Central memory CD4-positive, alpha-beta T cell (primary cell): ENCODE measurements around the gene CHDH.

ENCODE experiments used
- DNase-seq: peaks from one replicate; pipeline ENCODE4 v3.0.0; 2022

Gene CHDH

DNA sequence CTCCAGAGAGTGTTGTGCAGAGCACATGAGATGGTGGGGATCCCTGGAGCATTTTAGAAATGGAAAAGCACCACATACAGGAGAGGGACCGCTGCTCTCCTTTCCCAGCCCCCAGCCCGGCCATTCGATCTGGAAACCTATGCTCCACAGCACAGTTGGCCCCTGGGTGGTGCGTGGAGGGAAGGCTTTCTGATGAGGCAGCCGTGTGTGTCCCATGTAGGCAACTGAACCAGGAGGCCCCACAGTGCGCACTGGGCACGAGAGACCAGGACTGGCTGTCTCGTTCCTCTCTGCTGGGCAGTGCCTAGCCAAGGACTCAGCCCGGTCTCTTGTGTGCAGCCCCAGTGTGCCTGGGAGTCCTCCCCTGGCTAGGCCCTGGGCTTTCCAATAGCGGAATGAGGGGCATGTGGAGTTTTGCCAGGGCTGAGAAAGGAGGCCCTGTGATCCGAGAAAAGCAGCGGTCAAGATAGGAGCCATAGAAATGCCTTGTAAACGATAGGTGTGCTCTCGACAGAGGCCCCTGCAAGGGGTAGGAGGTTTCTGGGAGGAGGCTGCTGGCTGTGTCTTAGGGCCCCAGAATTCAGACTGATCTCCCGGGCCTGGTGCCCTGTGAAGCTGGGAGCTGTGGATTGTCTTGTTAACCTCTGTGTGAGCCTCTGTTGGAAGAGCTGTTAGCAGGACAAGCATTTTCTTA lies 39.0 kb downstream of the CHDH start:
- no peak for DNase-seq

DNA sequence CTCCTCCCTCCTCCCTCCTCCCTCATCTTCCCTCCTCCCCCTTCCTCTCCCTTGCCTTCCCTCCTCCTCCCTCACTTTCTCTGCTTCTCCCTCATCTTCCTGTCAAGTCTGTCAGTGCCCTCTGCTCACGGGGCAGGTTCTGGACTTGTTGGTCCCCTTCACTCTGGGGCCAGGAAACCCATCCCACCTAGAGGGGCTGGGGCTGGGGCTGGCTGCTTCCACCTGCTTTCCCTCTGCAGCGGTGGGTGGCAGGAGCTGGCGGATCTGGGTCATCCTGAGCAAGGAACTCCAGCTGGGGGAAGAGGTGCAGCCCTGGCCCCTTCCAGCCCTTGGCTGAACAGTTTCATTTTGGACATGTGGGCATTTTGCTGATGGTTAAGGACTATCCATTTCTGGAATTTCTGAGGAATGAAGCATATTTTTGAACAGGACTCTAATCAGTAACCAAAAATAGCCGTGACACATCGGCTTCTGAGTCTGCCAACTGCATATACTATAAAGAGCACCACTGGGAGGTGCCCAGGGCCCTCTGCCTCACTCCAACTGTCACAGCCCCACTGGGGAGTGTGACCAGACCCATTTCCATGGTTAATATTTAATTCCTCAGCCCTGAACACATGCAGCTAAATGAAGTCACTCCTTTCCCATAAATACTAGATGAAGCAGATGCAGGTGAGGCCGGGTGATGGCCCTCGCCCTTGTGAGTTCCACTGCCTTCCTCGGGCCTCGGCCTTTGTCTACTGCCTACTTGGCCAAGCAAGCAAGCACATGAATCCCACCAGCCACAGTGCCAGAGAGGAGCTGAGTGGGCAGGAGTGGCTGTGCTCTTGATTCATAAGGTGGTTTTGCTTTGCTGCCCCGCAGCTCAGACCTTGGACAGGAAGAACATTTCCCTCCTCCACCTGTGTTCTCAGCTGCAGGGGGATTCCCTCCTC lies 39.8 kb downstream of the CHDH start:
- DNase-seq = no peak

DNA sequence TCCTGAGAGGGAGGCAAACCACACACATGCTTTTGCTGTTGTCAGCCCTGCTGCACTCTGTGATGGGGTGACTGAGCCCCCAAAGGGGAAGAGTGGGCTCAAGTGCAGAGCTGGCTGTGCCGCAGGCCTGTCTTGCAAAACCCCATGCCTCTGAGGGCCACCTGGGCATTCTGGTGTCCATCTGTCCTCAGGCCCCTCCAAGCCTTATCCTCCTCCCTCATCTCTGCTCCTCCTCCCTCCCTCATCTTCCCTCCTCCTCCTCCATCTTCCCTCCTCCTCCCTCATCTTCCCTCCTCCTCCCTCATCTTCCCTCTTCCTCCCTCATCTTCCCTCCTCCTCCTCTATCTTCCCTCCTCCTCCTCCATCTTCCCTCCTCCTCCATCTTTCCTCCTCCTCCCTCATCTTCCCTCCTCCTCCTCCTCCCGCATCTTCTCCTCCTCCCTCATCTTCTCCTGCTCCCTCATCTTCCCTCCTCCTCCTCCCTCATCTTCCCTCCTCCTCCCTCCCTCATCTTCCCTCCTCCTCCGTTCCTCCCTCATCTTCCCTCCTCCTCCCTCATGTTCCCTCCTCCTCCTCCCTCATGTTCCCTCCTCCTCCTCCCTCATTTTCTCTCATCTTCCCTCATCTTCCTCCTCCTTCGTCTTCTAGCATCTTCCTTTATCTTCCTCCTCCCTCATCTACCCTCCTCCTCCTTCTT lies 40.6 kb downstream of the CHDH start:
- no peak for DNase-seq

DNA sequence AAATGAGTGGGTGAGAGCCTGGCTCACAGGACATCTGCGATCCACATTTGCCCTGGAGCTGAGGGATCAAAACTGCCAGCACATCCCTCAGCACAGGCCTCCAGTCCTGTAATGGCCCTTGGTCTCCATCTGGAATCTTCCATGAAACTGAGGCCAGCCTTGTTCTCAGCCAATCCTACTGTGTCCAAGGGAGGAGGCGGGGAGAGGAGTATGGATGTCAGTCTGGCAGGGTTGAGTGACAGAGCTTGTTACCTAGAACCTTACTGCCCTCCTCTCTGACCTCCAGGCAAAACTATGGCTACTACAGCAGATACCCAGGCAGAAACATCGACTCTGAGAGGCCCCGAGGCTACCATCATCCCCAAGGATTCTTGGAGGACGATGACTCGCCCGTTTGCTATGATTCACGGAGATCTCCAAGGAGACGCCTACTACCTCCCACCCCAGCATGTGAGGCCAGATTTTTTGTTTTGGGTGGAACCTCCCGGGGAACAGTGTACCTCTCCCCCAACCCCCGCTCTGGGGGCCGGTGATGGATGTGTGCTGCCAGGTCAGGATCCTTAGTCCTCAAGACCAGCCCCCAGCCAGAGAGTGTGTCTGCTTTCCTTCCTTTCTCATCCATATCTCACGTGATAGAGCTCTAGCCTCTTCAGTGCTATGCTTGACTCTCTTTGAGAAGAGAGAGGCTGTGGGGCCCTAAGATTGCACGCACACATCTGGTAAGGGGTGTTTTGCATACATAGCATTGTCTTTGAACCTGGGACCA lies 41.3 kb downstream of the CHDH start:
- no peak for DNase-seq

DNA sequence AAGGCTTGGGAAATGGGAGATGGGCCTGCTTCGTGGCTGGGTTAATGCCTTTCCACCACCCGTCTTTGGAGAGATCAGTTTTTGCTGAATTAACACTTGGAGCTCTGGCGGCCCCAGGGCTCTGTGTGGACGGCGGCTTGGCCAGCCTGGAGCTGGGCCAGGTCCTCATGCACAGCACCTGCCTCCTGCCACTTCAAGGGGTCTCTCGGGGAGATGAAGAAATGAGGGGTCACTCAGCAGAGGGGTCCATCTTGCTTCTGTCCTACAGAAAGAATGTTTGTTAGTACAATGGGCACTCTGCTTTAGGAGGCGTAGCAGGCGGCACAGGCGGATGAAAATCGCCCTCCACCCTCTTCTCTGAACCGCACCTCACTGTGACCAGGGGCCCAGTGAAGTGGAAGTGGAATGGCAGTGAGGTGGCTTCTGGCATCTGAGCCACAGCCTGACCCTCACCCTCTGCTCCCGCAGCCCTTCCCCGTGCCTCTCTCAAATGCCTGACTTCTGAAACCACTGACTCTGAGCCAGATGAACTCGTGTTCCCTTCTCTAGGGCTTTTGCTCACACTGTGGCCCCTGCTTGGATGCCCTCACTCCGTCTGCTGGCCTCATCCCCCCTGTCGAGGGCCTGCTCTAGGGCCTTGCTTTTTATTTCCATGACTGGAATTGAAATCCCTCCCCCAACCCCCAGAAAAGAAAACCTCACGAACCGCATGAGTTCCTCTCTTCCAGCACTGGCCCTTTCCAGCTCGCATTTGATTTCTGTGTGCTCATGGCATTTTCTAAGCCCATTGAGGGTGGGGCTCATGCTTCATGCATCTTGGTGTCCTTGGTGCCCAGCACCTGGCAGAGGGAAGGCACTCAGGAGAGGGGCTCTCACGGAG lies 42.2 kb downstream of the CHDH start:
- DNase-seq = no peak

GRCh38 chr3:53803124-53803815 lies 42.9 kb downstream of the CHDH start:
- no peak for DNase-seq

GRCh38 chr3:53802256-53802880 lies 43.9 kb downstream of the CHDH start:
- no peak for DNase-seq

DNA sequence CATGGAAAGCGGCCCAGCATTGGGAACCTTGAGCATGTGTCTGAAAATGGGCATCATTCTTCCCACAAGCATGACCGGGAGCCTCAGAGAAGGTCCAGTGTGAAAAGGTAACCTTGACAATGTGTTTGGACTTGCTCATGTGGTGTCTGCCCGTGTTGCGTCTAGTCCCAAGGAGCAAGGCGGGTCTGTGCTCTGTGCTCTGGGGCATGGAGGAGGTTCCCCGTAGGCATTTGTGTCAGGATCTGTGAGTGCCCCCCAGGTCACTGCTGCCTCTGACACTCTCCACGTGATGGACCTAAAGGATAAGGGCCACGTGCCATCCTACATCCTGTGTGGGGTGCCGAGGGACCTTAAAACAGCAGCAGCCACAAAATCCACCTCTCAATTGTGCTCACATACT lies 44.9 kb downstream of the CHDH start:
- DNase-seq = no peak

DNA sequence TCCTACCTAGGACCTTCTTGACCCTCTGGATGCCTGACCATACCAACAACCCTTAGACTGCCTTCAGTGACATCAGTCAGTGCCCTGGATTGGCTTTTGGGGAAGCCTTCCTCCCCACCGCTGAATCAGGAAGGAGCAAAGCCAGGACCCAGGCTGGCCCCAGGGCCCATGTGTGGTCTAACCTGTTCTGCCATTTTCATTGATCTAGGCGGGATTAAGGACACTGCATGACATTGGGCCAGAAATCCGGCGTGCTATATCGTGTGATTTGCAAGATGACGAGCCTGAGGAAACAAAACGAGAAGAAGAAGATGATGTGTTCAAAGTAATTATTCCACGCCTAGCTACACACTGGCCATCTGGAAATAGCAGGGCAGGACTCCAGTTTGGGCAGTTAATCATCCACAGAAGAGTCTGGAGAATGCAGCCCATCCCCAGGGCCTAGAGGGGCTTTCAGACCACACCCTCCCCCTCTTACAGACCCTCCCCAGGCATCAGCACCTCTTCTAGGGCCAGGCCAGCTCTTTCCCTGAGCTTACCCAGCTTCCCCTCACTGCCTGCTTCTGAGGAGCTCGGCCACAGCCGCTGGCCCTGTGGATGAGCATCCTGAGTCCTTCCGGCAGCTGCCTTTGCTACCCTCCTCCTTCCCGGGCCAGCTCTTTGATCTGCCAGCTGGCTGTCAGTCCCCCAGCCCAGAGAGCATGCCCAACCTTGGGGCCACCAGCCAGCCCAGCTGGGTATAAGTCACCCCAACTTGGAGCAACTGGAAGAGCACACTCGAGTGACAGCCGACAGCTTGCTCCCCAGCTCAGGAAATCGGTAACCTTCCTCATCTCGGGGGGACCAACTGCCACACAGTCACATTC lies 45.9 kb downstream of the CHDH start:
- DNase-seq = no peak

DNA sequence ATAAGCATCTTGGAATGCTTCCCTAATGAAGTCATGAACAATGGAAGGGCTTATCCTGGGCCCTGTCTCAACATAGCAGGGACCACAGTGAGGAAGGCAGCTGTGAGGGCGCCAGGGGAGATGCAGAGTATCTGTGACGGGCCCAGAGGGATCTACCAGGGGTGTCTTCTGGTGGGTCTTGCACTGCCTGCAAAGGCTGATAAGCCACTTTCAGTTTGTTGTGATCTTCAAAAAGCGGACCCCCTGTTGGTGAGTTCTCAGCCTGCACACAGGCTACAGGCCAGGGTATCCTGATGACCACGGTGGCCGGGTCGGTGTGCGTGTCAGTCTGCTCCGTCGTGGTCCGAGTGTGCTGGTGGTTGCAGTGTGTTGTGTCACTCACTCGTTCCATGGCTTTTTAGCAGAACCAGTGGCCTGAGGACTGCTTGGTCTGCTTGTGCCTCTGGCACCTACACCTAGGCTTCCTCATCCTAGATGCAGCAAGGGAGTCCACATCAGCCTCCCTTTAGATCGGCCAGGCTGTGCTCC lies 46.8 kb downstream of the CHDH start:
- no peak for DNase-seq

DNA sequence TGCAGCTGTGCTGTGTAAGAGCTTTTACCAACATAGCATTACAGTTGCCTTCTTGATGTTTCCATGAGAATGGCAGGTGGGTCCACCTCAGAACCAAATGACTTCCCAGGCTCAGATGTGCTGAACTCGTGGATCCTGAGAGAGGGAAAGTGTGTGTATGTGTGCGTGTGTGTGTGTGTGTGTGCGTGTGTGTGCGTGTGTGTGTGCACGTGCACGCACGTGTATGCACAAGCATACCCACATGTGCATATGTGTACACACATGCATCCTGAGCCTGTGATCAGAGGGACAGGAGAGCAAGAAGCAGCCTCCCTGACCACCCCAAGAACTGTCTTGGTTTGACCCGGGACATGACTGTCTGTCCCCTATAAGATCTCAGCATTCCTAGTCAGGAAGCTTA lies 48.1 kb downstream of the CHDH start:
- no peak for DNase-seq

- DNase-seq = no peak
These were observed 50.2 kb downstream of the CHDH start for GRCh38 chr3:53795789-53796560.

DNA sequence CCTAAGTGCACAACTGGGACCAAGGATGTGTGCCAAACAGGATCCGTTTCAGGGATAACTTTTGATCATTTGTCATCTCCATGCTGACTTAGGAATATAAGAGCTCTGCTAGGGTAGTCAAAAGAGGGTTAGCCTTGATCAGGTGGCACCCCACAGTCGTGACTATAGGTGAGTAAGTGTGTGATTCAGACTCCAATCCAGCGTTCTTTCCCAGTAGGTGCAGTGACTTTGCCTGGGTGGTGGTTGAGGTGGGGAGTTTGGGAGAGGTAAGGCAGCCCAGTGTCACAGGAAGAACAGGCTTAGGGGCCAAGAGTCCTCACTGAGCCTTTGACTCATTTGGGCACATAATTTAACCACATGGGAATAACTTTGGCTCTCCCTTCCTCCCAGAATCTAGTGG lies 51.0 kb downstream of the CHDH start:
- no peak for DNase-seq

DNA sequence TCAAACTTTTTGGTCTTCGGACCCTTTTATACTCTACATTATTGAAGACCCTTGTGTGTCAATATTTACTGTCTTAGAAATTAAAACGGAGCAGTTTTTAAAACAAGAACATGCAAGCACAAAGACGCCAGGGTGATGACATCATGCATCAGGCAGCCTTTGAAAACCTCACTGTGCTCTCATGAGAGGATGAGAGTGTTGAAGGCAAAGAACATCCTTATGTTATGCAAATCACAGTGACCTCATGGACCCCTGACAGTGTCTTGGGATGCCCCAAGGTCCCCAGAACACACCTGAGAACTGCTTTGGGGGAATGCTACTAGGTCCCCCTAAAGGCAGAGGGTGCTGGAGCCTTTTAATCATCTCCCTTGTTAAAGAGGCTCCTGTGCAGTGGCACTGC lies 51.6 kb downstream of the CHDH start:
- DNase-seq = no peak

DNA sequence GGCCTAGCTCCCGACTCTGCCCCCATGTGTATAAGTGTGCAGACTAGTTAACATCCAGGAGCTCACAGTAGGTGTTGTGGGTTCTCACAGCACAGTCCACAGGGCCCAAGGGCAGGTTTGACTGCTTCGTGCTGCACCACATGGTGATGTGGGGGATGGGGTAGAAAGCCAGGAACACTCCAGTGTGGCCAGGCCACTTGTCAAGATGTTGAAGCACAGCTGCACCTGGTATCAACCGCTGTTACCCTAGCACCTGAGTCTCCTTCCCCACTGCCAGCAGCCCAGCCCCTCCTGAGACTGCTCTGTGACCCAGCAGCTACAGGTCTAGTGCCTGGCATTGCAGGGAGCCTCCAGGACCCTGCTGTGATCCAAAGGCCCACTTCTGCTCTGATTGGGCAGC lies 53.4 kb downstream of the CHDH start:
- no peak for DNase-seq

- DNase-seq = no peak
These were observed 54.9 kb downstream of the CHDH start for GRCh38 chr3:53791317-53791716.

GRCh38 chr3:53790470-53790869 lies 55.7 kb downstream of the CHDH start:
- no peak for DNase-seq

- DNase-seq = no peak
These were observed 56.8 kb downstream of the CHDH start for GRCh38 chr3:53789459-53789858.

DNA sequence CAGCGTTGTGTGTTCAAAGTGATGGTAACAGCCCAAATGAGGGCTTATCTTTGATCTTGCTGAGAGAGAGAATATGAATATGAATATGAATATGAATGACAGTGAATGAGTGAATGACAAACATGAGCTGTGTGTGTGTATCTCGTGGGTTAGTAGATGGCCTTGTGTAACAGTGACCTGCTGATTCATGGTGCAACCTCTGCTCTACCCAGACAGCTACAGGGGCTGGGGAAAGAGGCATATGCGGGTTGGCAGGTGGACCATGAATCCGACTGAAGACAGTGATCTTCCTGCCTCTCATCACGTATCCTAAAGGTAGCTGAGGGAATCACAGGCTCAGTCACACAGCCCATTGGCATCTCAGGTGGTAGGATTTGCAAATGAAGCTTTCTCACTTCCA lies 58.2 kb downstream of the CHDH start:
- no peak for DNase-seq
